Parathyroid adenoma (tissue), 2 donors: ENCODE results near the gene PCNT.

Experiments
- H2AFZ ChIP-seq: fragments of 300-600 bp; sonication (generic); one replicate; pipeline ENCODE4 v1.7.0; 2017; ENCODE audit warnings: antibody characterized with exemption, mild to moderate bottlenecking
- H3K27ac ChIP-seq: fragments of 300-600 bp; sonication (generic); one replicate; pipeline ENCODE4 v1.7.0; 2017
- H3K27me3 ChIP-seq: fragments of 300-600 bp; sonication (generic); one replicate; pipeline ENCODE4 v1.7.0; 2017; ENCODE audit warnings: low read length; ENCODE audit not compliant: control insufficient read depth, insufficient read depth
- H3K36me3 ChIP-seq: fragments of 300-600 bp; sonication (generic); one replicate; pipeline ENCODE4 v1.7.0; 2017; ENCODE audit warnings: low read length; ENCODE audit not compliant: control insufficient read depth, insufficient read depth
- H3K4me1 ChIP-seq: fragments of 300-600 bp; sonication (generic); one replicate; pipeline ENCODE4 v1.7.0; 2017; ENCODE audit warnings: control low read depth
- H3K4me2 ChIP-seq: fragments of 300-600 bp; sonication (generic); one replicate; pipeline ENCODE4 v1.7.0; 2017; ENCODE audit warnings: low read length
- H3K4me3 ChIP-seq: fragments of 300-600 bp; sonication (generic); one replicate; pipeline ENCODE4 v1.7.0; 2017; ENCODE audit warnings: low read depth, low read length
- H3K79me2 ChIP-seq: fragments of 300-600 bp; sonication (generic); one replicate; pipeline ENCODE4 v1.7.0; 2017; ENCODE audit warnings: control low read depth
- H3K9ac ChIP-seq: fragments of 300-600 bp; sonication (generic); one replicate; pipeline ENCODE4 v1.7.0; 2017; ENCODE audit warnings: mild to moderate bottlenecking
- H3K9me3 ChIP-seq: fragments of 300-600 bp; sonication (generic); one replicate; pipeline ENCODE4 v1.7.0; 2017; ENCODE audit warnings: low read length; ENCODE audit not compliant: control insufficient read depth
- CTCF ChIP-seq: fragments of 300-600 bp; sonication (generic); IDR thresholded peaks from one replicate; pipeline ENCODE4 v1.7.0; 2017; ENCODE audit warnings: antibody characterized with exemption, mild to moderate bottlenecking
- donor health status: primary hyperparathyroidism.

Gene PCNT

GRCh38 chr21:46411691-46412090 lies 87.7 kb downstream of the PCNT start:
- TF ChIP-seq CTCF = no peak
- no peaks in the 10 kb centered on the region for H3K9me3 ChIP-seq
- H3K4me2 ChIP-seq = no peak overlapping the region
- H3K9ac ChIP-seq = no peak overlapping the region
- no peaks in the 10 kb centered on the region for H3K79me2 ChIP-seq
- no peaks in the 10 kb centered on the region for H3K4me1 ChIP-seq
- H3K27ac ChIP-seq = no peak overlapping the region
- H3K36me3 ChIP-seq = no peaks in the 10 kb centered on the region
- H3K4me3 ChIP-seq = no peak overlapping the region
- H3K27me3 ChIP-seq = no peaks in the 10 kb centered on the region
- H2AFZ ChIP-seq = no peak overlapping the region

- no peaks in the 10 kb centered on the region for H3K9me3 ChIP-seq
- no peak overlapping the region for H3K4me2 ChIP-seq
- H2AFZ ChIP-seq = no peak overlapping the region
- H3K79me2 ChIP-seq = no peaks in the 10 kb centered on the region
- no peak overlapping the region for H3K4me3 ChIP-seq
- no peaks in the 10 kb centered on the region for H3K36me3 ChIP-seq
- no peak overlapping the region for H3K9ac ChIP-seq
- no peak overlapping the region for H3K27ac ChIP-seq
- TF ChIP-seq CTCF = no peak
- no peaks in the 10 kb centered on the region for H3K27me3 ChIP-seq
- no peaks in the 10 kb centered on the region for H3K4me1 ChIP-seq
Observed at GRCh38 chr21:46412521-46413364, 88.8 kb downstream of the PCNT start.

- no peak for TF ChIP-seq CTCF
- Histone ChIP-seq H3K27ac (no peak overlapping the region), H3K9ac (no peak overlapping the region), H3K4me1 (no peaks in the 10 kb centered on the region), H2AFZ (no peak overlapping the region), H3K27me3 (no peaks in the 10 kb centered on the region), H3K36me3 (no peaks in the 10 kb centered on the region), H3K79me2 (no peaks in the 10 kb centered on the region), H3K4me2 (no peak overlapping the region), H3K9me3 (no peaks in the 10 kb centered on the region), H3K4me3 (no peak overlapping the region)
Observed at GRCh38 chr21:46413365-46413696, 89.4 kb downstream of the PCNT start.

GRCh38 chr21:46414965-46415275 lies 91.0 kb downstream of the PCNT start:
- Histone ChIP-seq H3K27me3 (no peaks in the 10 kb centered on the region), H3K9ac (no peak overlapping the region), H3K27ac (no peak overlapping the region), H3K4me1 (no peaks in the 10 kb centered on the region), H3K9me3 (no peaks in the 10 kb centered on the region), H3K4me2 (no peak overlapping the region), H3K4me3 (no peak overlapping the region), H3K79me2 (no peaks in the 10 kb centered on the region), H2AFZ (no peak overlapping the region), H3K36me3 (no peaks in the 10 kb centered on the region)
- TF ChIP-seq CTCF = no peak

GRCh38 chr21:46416551-46416950 lies 92.6 kb downstream of the PCNT start:
- no peak overlapping the region for H3K9ac ChIP-seq
- no peak overlapping the region for H2AFZ ChIP-seq
- H3K4me3 ChIP-seq = no peak overlapping the region
- H3K36me3 ChIP-seq = no peaks in the 10 kb centered on the region
- H3K4me2 ChIP-seq = no peak overlapping the region
- TF ChIP-seq CTCF = no peak
- no peak overlapping the region for H3K27ac ChIP-seq
- no peaks in the 10 kb centered on the region for H3K4me1 ChIP-seq
- H3K79me2 ChIP-seq = no peaks in the 10 kb centered on the region
- no peaks in the 10 kb centered on the region for H3K9me3 ChIP-seq
- H3K27me3 ChIP-seq = no peaks in the 10 kb centered on the region
